Activated CD4-positive, CD25-positive, alpha-beta regulatory T cell treated with anti-CD3 and anti-CD28 coated beads, Interleukin-2, amount 50 U/mL, for 72 hours (primary cell): ENCODE data around the gene COL27A1.
A peak's percentile ranks its signal among the peaks of the same experiment; 100 is the strongest.

ENCODE experiments used
- DNase-seq: peaks from one replicate; pipeline ENCODE4 v3.0.0; 2021

Gene COL27A1

GRCh38 chr9:114249424-114250234 is 94.3 kb downstream of the COL27A1 start:
- no peak for DNase-seq

- DNase-seq: no peak
These were observed 94.9 kb downstream of the COL27A1 start for GRCh38 chr9:114250235-114250568.

GRCh38 chr9:114250648-114251047 is 95.3 kb downstream of the COL27A1 start:
- no peak for DNase-seq

GRCh38 chr9:114252394-114252793 is 97.1 kb downstream of the COL27A1 start:
- DNase-seq: no peak

GRCh38 chr9:114256827-114257328 is 101.5 kb downstream of the COL27A1 start:
- DNase-seq: no peak

- no peak for DNase-seq
These were observed 102.9 kb downstream of the COL27A1 start for GRCh38 chr9:114258218-114258617.

GRCh38 chr9:114258866-114259797 is 103.8 kb downstream of the COL27A1 start:
- DNase-seq: no peak

- DNase-seq: no peak
These were observed 104.6 kb downstream of the COL27A1 start for GRCh38 chr9:114259798-114260523.

GRCh38 chr9:114261026-114261425 is 105.7 kb downstream of the COL27A1 start:
- DNase-seq: no peak

- DNase-seq: no peak
These were observed 106.7 kb downstream of the COL27A1 start for GRCh38 chr9:114261987-114262386.

GRCh38 chr9:114263853-114264510 is 108.6 kb downstream of the COL27A1 start:
- no peak for DNase-seq

- no peak for DNase-seq
These were observed 109.6 kb downstream of the COL27A1 start for GRCh38 chr9:114264806-114265550.

GRCh38 chr9:114266969-114267368 is 111.6 kb downstream of the COL27A1 start:
- DNase-seq: no peak

GRCh38 chr9:114269023-114269422 is 113.7 kb downstream of the COL27A1 start:
- DNase-seq: no peak

GRCh38 chr9:114270120-114270975 is 115.0 kb downstream of the COL27A1 start:
- DNase-seq: no peak

GRCh38 chr9:114271556-114272510 is 116.5 kb downstream of the COL27A1 start:
- peak; percentile 50 for DNase-seq

GRCh38 chr9:114272739-114273431 is 117.5 kb downstream of the COL27A1 start:
- DNase-seq: no peak

- no peak for DNase-seq
These were observed 118.1 kb downstream of the COL27A1 start for GRCh38 chr9:114273461-114273881.

GRCh38 chr9:114274217-114274616 is 118.9 kb downstream of the COL27A1 start:
- DNase-seq: no peak
